Ovary (tissue), 3 donors: ENCODE data around the gene CADM4.

ENCODE experiments used
- EP300 ChIP-seq: sonication (generic); formaldehyde crosslinking; IDR thresholded peaks from one replicate; pipeline ENCODE4 v1.6.1; 2017; ENCODE audit warnings: antibody characterized with exemption
- POLR2A ChIP-seq: fragments of 450-650 bp; IDR thresholded peaks from one replicate; pipeline ENCODE4 v1.6.1; 2017; ENCODE audit warnings: antibody characterized with exemption, mild to moderate bottlenecking, moderate library complexity
- TF ChIP-seq, protein P1 (sequence below), 3 donors: fragments of 450-650 bp in 2 of 3; fragments of 200-600 bp in 1 of 3; IDR thresholded peaks; one replicate each; pipeline versions ENCODE4 v1.5.1 to v1.8.0; 2016 to 2022; ENCODE audit warnings: antibody characterized with exemption in 3 of 3, mild to moderate bottlenecking in 1 of 3
- donor health status: DM: no; HTN: no; CAD: no.

DNA sequence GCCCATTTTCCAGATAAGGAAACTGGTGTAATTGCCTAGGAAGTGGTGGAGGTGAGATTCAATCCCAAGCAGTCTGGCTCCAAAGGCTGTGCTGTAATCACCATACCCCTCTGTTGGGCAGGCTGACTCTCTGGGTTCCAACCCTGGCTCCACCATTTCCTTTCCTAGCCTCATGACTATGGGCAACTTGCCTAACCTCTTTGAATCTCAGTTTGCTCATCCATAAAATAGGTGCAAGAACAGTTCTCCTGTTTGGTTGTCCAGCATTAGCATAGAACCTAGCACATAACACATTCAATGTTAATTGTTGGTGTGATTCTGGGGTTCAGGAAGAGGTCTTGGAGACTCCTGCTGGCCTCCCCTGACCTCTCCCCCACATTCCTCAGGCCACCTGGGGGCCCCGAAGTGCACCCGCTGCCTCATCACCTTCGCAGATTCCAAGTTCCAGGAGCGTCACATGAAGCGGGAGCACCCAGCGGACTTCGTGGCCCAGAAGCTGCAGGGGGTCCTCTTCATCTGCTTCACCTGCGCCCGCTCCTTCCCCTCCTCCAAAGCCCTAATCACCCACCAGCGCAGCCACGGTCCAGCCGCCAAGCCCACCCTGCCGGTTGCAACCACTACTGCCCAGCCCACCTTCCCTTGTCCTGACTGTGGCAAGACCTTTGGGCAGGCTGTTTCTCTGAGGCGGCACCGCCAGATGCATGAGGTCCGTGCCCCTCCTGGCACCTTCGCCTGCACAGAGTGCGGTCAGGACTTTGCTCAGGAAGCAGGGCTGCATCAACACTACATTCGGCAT is 41.0 kb downstream of the CADM4 start:
- TF ChIP-seq, protein P1, sequence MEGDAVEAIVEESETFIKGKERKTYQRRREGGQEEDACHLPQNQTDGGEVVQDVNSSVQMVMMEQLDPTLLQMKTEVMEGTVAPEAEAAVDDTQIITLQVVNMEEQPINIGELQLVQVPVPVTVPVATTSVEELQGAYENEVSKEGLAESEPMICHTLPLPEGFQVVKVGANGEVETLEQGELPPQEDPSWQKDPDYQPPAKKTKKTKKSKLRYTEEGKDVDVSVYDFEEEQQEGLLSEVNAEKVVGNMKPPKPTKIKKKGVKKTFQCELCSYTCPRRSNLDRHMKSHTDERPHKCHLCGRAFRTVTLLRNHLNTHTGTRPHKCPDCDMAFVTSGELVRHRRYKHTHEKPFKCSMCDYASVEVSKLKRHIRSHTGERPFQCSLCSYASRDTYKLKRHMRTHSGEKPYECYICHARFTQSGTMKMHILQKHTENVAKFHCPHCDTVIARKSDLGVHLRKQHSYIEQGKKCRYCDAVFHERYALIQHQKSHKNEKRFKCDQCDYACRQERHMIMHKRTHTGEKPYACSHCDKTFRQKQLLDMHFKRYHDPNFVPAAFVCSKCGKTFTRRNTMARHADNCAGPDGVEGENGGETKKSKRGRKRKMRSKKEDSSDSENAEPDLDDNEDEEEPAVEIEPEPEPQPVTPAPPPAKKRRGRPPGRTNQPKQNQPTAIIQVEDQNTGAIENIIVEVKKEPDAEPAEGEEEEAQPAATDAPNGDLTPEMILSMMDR (IDR thresholded peaks at IDR 0.05), result no peak
- no peak for TF ChIP-seq POLR2A
- TF ChIP-seq EP300, result no peak
